Suprapubic skin (tissue), 4 donors: ENCODE results near the gene NRXN3. TPM values are rescaled to one million over a fixed set of nuclear protein-coding genes. Genes with fewer than 3 reads are reported as not detected.

Source experiments
- DNase-seq, 2 donors: peaks; one replicate each; pipeline ENCODE4 v3.0.0-alpha.2; 2019; ENCODE audit warnings: low spot score in 2 of 2
- H3K27ac ChIP-seq: fragments of 200-600 bp; sonication (generic); one replicate; pipeline ENCODE4 v1.5.1; 2019
- H3K27me3 ChIP-seq: fragments of 200-600 bp; sonication (generic); one replicate; pipeline ENCODE4 v1.5.1; 2019
- H3K36me3 ChIP-seq: fragments of 200-600 bp; sonication (generic); one replicate; pipeline ENCODE4 v1.5.1; 2019
- H3K4me1 ChIP-seq: fragments of 200-600 bp; sonication (generic); one replicate; pipeline ENCODE4 v1.5.1; 2019
- H3K4me3 ChIP-seq: fragments of 200-600 bp; sonication (generic); one replicate; pipeline ENCODE4 v1.5.1; 2019; ENCODE audit warnings: mild to moderate bottlenecking
- H3K9me3 ChIP-seq: fragments of 200-600 bp; sonication (generic); one replicate; pipeline ENCODE4 v1.5.1; 2019
- EP300 ChIP-seq: sonication (generic); formaldehyde crosslinking; IDR thresholded peaks from one replicate; pipeline ENCODE4 v1.6.1; 2017; ENCODE audit warnings: antibody characterized with exemption
- POLR2A ChIP-seq, 2 donors: fragments of 450-650 bp; IDR thresholded peaks; one replicate each; pipeline ENCODE4 v1.6.1; 2017; ENCODE audit warnings: antibody characterized with exemption in 2 of 2, mild to moderate bottlenecking in 2 of 2, moderate library complexity in 2 of 2
- POLR2AphosphoS5 ChIP-seq, 3 donors: sonication (generic); formaldehyde crosslinking; IDR thresholded peaks; one replicate each; pipeline ENCODE4 v1.6.1; 2017; ENCODE audit warnings: antibody characterized with exemption in 3 of 3
- WGBS: methylation state at CpG from one replicate; pipeline ENCODE4 v1.1.5; 2018; 5-methylcytosine and 5-hydroxymethylcytosine counted together
- total RNA-seq, 4 donors: library from RNA; depleted of rRNA; stranded (reverse); fragments of >200 nt; gene quantifications; one replicate each; pipeline ENCODE4 v1.1.0, GENCODE V29; 2016
- TF ChIP-seq, protein P1 (sequence below), 2 donors: fragments of 200-600 bp in 1 of 2; fragments of 450-650 bp in 1 of 2; sonication (generic) in 1 of 2; IDR thresholded peaks; one replicate each; pipeline ENCODE4 v1.5.1; 2016 to 2019; ENCODE audit warnings: antibody characterized with exemption in 2 of 2, mild to moderate bottlenecking in 1 of 2, moderate library complexity in 1 of 2

NRXN3 gene
- total RNA-seq, 4 donors from 2014 or later, result 0.79 to 4.3 (median 3.3) TPM

DNA sequence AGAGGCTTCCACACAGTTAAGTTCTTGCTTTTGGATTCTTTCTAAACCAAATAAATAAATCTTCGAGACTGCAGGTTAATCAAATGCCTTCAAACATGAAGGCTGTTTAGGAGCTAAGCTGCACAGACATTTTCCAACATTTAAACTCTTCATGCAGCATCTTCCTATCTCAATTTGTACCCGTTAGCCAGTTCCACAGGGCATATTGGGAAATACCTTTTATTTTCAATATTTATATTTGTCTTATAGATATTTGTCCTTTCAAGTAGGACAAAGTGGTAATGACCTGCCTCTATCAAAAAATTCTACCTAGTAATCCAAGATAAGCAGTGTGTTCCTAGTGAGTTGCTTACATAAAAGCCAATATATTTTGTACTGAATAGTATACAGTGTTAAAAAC is 1667.5 kb downstream of the NRXN3 start:
- 88% methylated on average over 2 of the region's 2 CpGs for WGBS
- Histone ChIP-seq H3K4me3 (no peak overlapping the region), H3K27me3 (no peaks in the 10 kb centered on the region), H3K4me1 (no peaks in the 10 kb centered on the region), H3K9me3 (no peaks in the 10 kb centered on the region), H3K36me3 (no peaks in the 10 kb centered on the region), H3K27ac (no peak overlapping the region)
- DNase-seq, result no peak
- TF ChIP-seq POLR2A (IDR thresholded peaks at IDR 0.05) (no peak), POLR2AphosphoS5 (IDR thresholded peaks at IDR 0.05) (no peak), EP300 (no peak)
- TF ChIP-seq, protein P1, sequence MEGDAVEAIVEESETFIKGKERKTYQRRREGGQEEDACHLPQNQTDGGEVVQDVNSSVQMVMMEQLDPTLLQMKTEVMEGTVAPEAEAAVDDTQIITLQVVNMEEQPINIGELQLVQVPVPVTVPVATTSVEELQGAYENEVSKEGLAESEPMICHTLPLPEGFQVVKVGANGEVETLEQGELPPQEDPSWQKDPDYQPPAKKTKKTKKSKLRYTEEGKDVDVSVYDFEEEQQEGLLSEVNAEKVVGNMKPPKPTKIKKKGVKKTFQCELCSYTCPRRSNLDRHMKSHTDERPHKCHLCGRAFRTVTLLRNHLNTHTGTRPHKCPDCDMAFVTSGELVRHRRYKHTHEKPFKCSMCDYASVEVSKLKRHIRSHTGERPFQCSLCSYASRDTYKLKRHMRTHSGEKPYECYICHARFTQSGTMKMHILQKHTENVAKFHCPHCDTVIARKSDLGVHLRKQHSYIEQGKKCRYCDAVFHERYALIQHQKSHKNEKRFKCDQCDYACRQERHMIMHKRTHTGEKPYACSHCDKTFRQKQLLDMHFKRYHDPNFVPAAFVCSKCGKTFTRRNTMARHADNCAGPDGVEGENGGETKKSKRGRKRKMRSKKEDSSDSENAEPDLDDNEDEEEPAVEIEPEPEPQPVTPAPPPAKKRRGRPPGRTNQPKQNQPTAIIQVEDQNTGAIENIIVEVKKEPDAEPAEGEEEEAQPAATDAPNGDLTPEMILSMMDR (IDR thresholded peaks at IDR 0.05), result no peak

DNA sequence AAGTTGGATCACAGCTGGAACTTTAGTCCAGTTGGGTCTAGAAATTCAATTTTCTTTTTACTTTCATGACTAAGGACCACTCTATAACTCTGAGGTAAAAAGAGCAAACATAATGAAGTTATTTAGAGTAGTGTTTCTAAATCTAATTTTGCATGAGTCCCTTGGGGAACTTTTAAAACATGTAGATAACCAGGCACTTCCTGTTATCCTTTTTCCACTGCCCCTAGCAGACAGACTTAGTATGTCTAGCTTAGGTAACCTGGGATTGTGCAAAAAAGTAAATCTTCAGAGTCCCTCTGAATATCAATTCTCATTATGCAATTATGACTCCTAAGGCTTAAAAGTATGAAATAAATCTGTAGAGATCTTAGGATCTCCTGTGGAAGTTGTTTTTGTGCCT is 1669.9 kb downstream of the NRXN3 start:
- Histone ChIP-seq H3K27me3 (no peaks in the 10 kb centered on the region), H3K4me1 (no peaks in the 10 kb centered on the region), H3K36me3 (no peaks in the 10 kb centered on the region), H3K4me3 (no peak overlapping the region), H3K9me3 (no peaks in the 10 kb centered on the region), H3K27ac (no peak overlapping the region)
- DNase-seq, result no peak
- no peak for TF ChIP-seq POLR2A (IDR thresholded peaks at IDR 0.05)
- TF ChIP-seq EP300, result no peak
- TF ChIP-seq, protein P1 (IDR thresholded peaks at IDR 0.05), result no peak
- TF ChIP-seq POLR2AphosphoS5 (IDR thresholded peaks at IDR 0.05), result no peak

DNA sequence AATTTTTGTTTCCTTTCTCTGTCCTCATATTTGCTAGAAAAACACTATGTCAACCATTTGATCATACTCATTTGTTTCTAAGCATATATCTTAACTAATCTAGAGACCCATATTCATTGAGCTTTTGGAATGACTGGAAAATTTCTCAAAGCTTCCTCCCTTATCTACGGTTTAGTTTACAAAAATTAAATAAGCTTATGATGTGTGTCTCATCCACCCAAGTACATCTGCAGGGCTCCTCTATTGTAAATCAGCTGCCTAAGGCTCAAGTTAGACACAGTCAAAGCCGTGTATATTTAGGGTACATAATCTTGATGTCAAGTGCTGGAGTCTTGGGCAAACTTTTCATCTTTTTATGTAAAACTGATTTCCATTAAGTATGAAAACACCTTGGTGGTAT is 1670.7 kb downstream of the NRXN3 start:
- Histone ChIP-seq H3K4me3 (no peak overlapping the region), H3K4me1 (no peaks in the 10 kb centered on the region), H3K9me3 (no peaks in the 10 kb centered on the region), H3K27ac (no peak overlapping the region), H3K36me3 (no peaks in the 10 kb centered on the region), H3K27me3 (no peaks in the 10 kb centered on the region)
- no peak for DNase-seq
- 35% methylated on average over 2 of the region's 2 CpGs for WGBS
- TF ChIP-seq EP300, result no peak
- TF ChIP-seq POLR2AphosphoS5 (IDR thresholded peaks at IDR 0.05), result no peak
- no peak for TF ChIP-seq POLR2A (IDR thresholded peaks at IDR 0.05)
- TF ChIP-seq, protein P1 (IDR thresholded peaks at IDR 0.05), result no peak

DNA sequence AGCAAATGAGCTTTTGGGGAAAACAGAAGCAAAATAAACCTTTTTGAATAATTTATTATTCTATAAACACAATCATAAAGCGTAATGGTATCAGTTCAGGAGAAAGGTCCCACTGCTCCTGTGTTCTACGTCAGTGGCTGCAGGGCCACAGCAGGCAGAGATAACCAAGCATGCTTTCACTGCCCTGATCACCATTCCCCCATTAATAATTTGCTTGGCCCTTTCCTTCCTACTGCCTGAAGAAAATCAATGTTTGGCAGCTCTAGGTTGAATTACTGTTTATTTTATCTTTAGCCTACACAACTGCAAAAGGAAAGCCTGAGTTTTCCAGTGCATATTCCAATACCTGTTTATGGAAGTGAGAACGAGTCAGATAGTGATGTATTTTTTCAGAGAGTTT is 1671.3 kb downstream of the NRXN3 start:
- WGBS, result 49% methylated on average over 3 of the region's 3 CpGs
- Histone ChIP-seq H3K27ac (no peak overlapping the region), H3K4me3 (no peak overlapping the region), H3K27me3 (no peaks in the 10 kb centered on the region), H3K36me3 (no peaks in the 10 kb centered on the region), H3K4me1 (no peaks in the 10 kb centered on the region), H3K9me3 (no peaks in the 10 kb centered on the region)
- no peak for DNase-seq
- TF ChIP-seq POLR2AphosphoS5 (IDR thresholded peaks at IDR 0.05) (no peak), EP300 (no peak), POLR2A (IDR thresholded peaks at IDR 0.05) (no peak)
- TF ChIP-seq, protein P1 (IDR thresholded peaks at IDR 0.05), result no peak

DNA sequence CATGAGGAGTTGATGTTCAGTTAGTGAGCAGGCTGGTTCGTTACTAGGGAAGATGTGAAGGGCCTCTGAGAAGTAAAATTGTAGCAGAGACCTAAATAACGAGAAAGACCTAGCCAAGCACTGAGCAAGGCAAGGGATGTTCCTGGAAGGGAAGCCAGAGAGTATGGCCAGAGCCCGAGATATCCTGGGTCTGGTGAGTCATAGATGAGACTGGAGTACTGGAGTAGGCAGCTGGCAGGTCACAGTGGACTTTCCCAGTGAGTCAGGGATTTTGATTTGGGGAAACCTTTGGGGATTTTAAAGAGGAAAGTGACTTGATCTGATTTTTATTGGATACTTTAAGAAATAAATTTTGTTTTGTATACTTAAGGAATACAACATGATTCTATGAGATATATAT is 1672.1 kb downstream of the NRXN3 start:
- no peaks in the 10 kb centered on the region for H3K4me1 ChIP-seq
- TF ChIP-seq, protein P1 (IDR thresholded peaks at IDR 0.05), result no peak
- no peak for TF ChIP-seq POLR2A (IDR thresholded peaks at IDR 0.05)
- TF ChIP-seq EP300, result no peak
- TF ChIP-seq POLR2AphosphoS5 (IDR thresholded peaks at IDR 0.05), result no peak
- no peak for DNase-seq
- no peak overlapping the region for H3K27ac ChIP-seq
- H3K9me3 ChIP-seq, result no peaks in the 10 kb centered on the region
- WGBS, result 33% methylated on average over 3 of the region's 3 CpGs
- H3K27me3 ChIP-seq, result no peaks in the 10 kb centered on the region
- H3K4me3 ChIP-seq, result no peak overlapping the region
- H3K36me3 ChIP-seq, result no peaks in the 10 kb centered on the region
